Natural killer cell treated with Interleukin-12 subunit alpha and Interleukin-12 subunit beta and Interleukin-15 and Interleukin-18, amount 100 ng/mL, for 72 hours (primary cell): ENCODE results near the gene CDK17. TPM values are rescaled to one million over a fixed set of nuclear protein-coding genes. Genes with fewer than 3 reads are reported as not detected.
A peak's percentile ranks its signal among the peaks of the same experiment; 100 is the strongest.
"Not testable (repeated sequence)": the region's sequence is repeated elsewhere in the genome, so short reads cannot be mapped to it uniquely, and the experiment has no call there.

Experiments used
- ATAC-seq, 2 donors: fragments of 150-1000 bp; cut with Tn5 transposase in 1 of 2; sonication (Bioruptor Pico), chemical (Tn5 transposase) in 1 of 2; 2 replicates each; pipeline ENCODE4 v1.10.0; 2021
- DNase-seq: peaks from one replicate; pipeline ENCODE4 v3.0.0; 2022; ENCODE audit warnings: low spot score
- H3K27ac Mint-ChIP-seq, 2 donors: 1 replicate in 1 of 2; 2 replicates in 1 of 2; pipeline ENCODE4 v1.8.0; 2022; ENCODE audit warnings: mixed read lengths in 2 of 2, mild to moderate bottlenecking in 1 of 2, moderate library complexity in 1 of 2
- H3K27me3 Mint-ChIP-seq, 2 donors: 1 replicate in 1 of 2; 2 replicates in 1 of 2; pipeline ENCODE4 v1.8.0; 2022; ENCODE audit warnings: mixed read lengths in 2 of 2
- H3K36me3 Mint-ChIP-seq: one replicate; pipeline ENCODE4 v1.8.0; 2022; ENCODE audit warnings: mixed read lengths
- H3K4me1 Mint-ChIP-seq, 2 donors: 1 replicate in 1 of 2; 2 replicates in 1 of 2; pipeline ENCODE4 v1.8.0; 2022; ENCODE audit warnings: low read depth in 2 of 2, mixed read lengths in 2 of 2, mild to moderate bottlenecking in 1 of 2
- H3K4me3 Mint-ChIP-seq: one replicate; pipeline ENCODE4 v1.8.0; 2022; ENCODE audit warnings: mixed read lengths
- H3K9me3 Mint-ChIP-seq: 2 replicates; pipeline ENCODE4 v1.8.0; 2022; ENCODE audit warnings: mixed read lengths
- total RNA-seq, 2 donors: library from RNA; stranded (reverse); gene quantifications; one replicate each; pipeline ENCODE4 v1.2.3, GENCODE V29; 2022

The CDK17 gene
- total RNA-seq, 2 donors from 2014 or later, result 66.9 to 82.1 TPM

GRCh38 chr12:96427269-96427729 lies 27.1 kb upstream of the CDK17 start:
- H3K9me3 Mint-ChIP-seq, result no peaks in the 10 kb centered on the region
- peak overlapping the region; percentile 69 to 80 for H3K27ac Mint-ChIP-seq
- DNase-seq (no peak), ATAC-seq (peak; percentile 74)
- peak overlapping the region; percentile 72 for H3K4me3 Mint-ChIP-seq
- H3K4me1 Mint-ChIP-seq, result peaks cover 26 to 30% of the 10 kb centered on the region in 2 donors
- H3K36me3 Mint-ChIP-seq, result no peaks in the 10 kb centered on the region
- H3K27me3 Mint-ChIP-seq, result no peaks in the 10 kb centered on the region

- H3K9me3 Mint-ChIP-seq, result no peaks in the 10 kb centered on the region
- no peaks in the 10 kb centered on the region for H3K27me3 Mint-ChIP-seq
- ATAC-seq (peak; percentile 39 to 52), DNase-seq (no peak)
- H3K27ac Mint-ChIP-seq, result peak overlapping the region; percentile 69 to 80
- H3K36me3 Mint-ChIP-seq, result no peaks in the 10 kb centered on the region
- peak overlapping the region; percentile 64 for H3K4me3 Mint-ChIP-seq
- H3K4me1 Mint-ChIP-seq, result peaks cover 29 to 33% of the 10 kb centered on the region in 2 donors
Observed at GRCh38 chr12:96425951-96426350, 25.7 kb upstream of the CDK17 start.

GRCh38 chr12:96425321-96425720 lies 25.1 kb upstream of the CDK17 start:
- ATAC-seq (peak; percentile 81 to 87), DNase-seq (no peak)
- no peaks in the 10 kb centered on the region for H3K27me3 Mint-ChIP-seq
- peak overlapping the region; percentile 64 for H3K4me3 Mint-ChIP-seq
- no peaks in the 10 kb centered on the region for H3K9me3 Mint-ChIP-seq
- peaks cover 33 to 35% of the 10 kb centered on the region in 2 donors for H3K4me1 Mint-ChIP-seq
- H3K27ac Mint-ChIP-seq, result peak overlapping the region; percentile 69 to 80
- no peaks in the 10 kb centered on the region for H3K36me3 Mint-ChIP-seq

GRCh38 chr12:96424601-96425000 lies 24.4 kb upstream of the CDK17 start:
- Mint-ChIP-seq H3K36me3 (no peaks in the 10 kb centered on the region), H3K4me1 (peaks cover 33 to 37% of the 10 kb centered on the region in 2 donors), H3K27ac (peak overlapping the region; percentile 69 to 80), H3K27me3 (no peaks in the 10 kb centered on the region), H3K9me3 (no peaks in the 10 kb centered on the region), H3K4me3 (peak overlapping the region; percentile 64)
- ATAC-seq (no peak), DNase-seq (no peak)

- H3K27ac Mint-ChIP-seq, result no peak overlapping the region
Observed at GRCh38 chr12:96422192-96422591, 22.0 kb upstream of the CDK17 start.

GRCh38 chr12:96421014-96421413 lies 20.8 kb upstream of the CDK17 start:
- no peak for DNase-seq
- peak overlapping the region; percentile 78 for H3K4me3 Mint-ChIP-seq
- ATAC-seq, result no peak
- H3K9me3 Mint-ChIP-seq, result no peaks in the 10 kb centered on the region
- H3K27me3 Mint-ChIP-seq, result no peaks in the 10 kb centered on the region
- H3K36me3 Mint-ChIP-seq, result no peaks in the 10 kb centered on the region
- peak overlapping the region; percentile 71 to 91 for H3K27ac Mint-ChIP-seq
- peaks cover 19 to 20% of the 10 kb centered on the region in 2 donors for H3K4me1 Mint-ChIP-seq

More at GRCh38 chr12:96422192-96422591, 22.0 kb upstream of the CDK17 start:
- Mint-ChIP-seq H3K4me1 (peaks cover 24 to 26% of the 10 kb centered on the region in 2 donors), H3K36me3 (no peaks in the 10 kb centered on the region), H3K27me3 (no peaks in the 10 kb centered on the region), H3K9me3 (no peaks in the 10 kb centered on the region), H3K4me3 (no peak overlapping the region)
- DNase-seq (no peak), ATAC-seq (no peak)

- H3K36me3 Mint-ChIP-seq, result no peaks in the 10 kb centered on the region
- ATAC-seq, result no peak
- peaks cover 12 to 13% of the 10 kb centered on the region in 2 donors for H3K4me1 Mint-ChIP-seq
- peak overlapping the region; percentile 78 for H3K4me3 Mint-ChIP-seq
- no peaks in the 10 kb centered on the region for H3K9me3 Mint-ChIP-seq
- no peaks in the 10 kb centered on the region for H3K27me3 Mint-ChIP-seq
- no peak for DNase-seq
- H3K27ac Mint-ChIP-seq, result peak overlapping the region; percentile 71 to 91
Observed at GRCh38 chr12:96420277-96420835, 20.1 kb upstream of the CDK17 start.

- Mint-ChIP-seq H3K36me3 (no peaks in the 10 kb centered on the region), H3K27ac (no peak overlapping the region), H3K27me3 (no peaks in the 10 kb centered on the region), H3K9me3 (no peaks in the 10 kb centered on the region), H3K4me3 (no peak overlapping the region), H3K4me1 (peaks cover 7 to 8% of the 10 kb centered on the region in 2 donors)
- DNase-seq, result no peak
- ATAC-seq, result peak in 1 of 2 donors; percentile 48
Observed at GRCh38 chr12:96419576-96420276, 19.5 kb upstream of the CDK17 start.

- not testable (repeated sequence) for H3K4me3 Mint-ChIP-seq, H3K9me3 Mint-ChIP-seq, H3K36me3 Mint-ChIP-seq, H3K27me3 Mint-ChIP-seq, H3K4me1 Mint-ChIP-seq, DNase-seq, H3K27ac Mint-ChIP-seq
- peak; percentile 51 to 65 for ATAC-seq
Observed at GRCh38 chr12:96417688-96418087, 17.4 kb upstream of the CDK17 start.

- no peaks in the 10 kb centered on the region for H3K36me3 Mint-ChIP-seq
- H3K4me3 Mint-ChIP-seq, result no peak overlapping the region
- H3K27me3 Mint-ChIP-seq, result peaks cover 0 to 2% of the 10 kb centered on the region in 2 donors
- no peaks in the 10 kb centered on the region for H3K9me3 Mint-ChIP-seq
- ATAC-seq (no peak), DNase-seq (no peak)
- H3K27ac Mint-ChIP-seq, result no peak overlapping the region
- H3K4me1 Mint-ChIP-seq, result peaks cover 7 to 8% of the 10 kb centered on the region in 2 donors
Observed at GRCh38 chr12:96416033-96416799, 16.0 kb upstream of the CDK17 start.

- Mint-ChIP-seq H3K9me3 (no peaks in the 10 kb centered on the region), H3K4me3 (no peak overlapping the region), H3K36me3 (no peaks in the 10 kb centered on the region), H3K27ac (no peak overlapping the region), H3K27me3 (peaks cover 0 to 2% of the 10 kb centered on the region in 2 donors), H3K4me1 (peaks cover 0 to 2% of the 10 kb centered on the region in 2 donors)
- ATAC-seq (no peak), DNase-seq (no peak)
Observed at GRCh38 chr12:96414637-96415036, 14.4 kb upstream of the CDK17 start.

- peaks cover 0 to 2% of the 10 kb centered on the region in 2 donors for H3K27me3 Mint-ChIP-seq
- DNase-seq (no peak), ATAC-seq (no peak)
- no peaks in the 10 kb centered on the region for H3K36me3 Mint-ChIP-seq
- H3K27ac Mint-ChIP-seq, result no peak overlapping the region
- no peaks in the 10 kb centered on the region for H3K9me3 Mint-ChIP-seq
- peaks cover 0 to 6% of the 10 kb centered on the region in 2 donors for H3K4me1 Mint-ChIP-seq
- H3K4me3 Mint-ChIP-seq, result no peak overlapping the region
Observed at GRCh38 chr12:96412431-96412830, 12.2 kb upstream of the CDK17 start.

GRCh38 chr12:96409731-96410130 lies 9.5 kb upstream of the CDK17 start:
- H3K4me1 Mint-ChIP-seq, result peaks cover 4 to 6% of the 10 kb centered on the region in 2 donors
- peaks cover 0 to 2% of the 10 kb centered on the region in 2 donors for H3K27me3 Mint-ChIP-seq
- H3K36me3 Mint-ChIP-seq, result no peaks in the 10 kb centered on the region
- no peaks in the 10 kb centered on the region for H3K9me3 Mint-ChIP-seq
- ATAC-seq, result no peak
- no peak for DNase-seq
- no peak overlapping the region for H3K4me3 Mint-ChIP-seq
- H3K27ac Mint-ChIP-seq, result no peak overlapping the region

- no peaks in the 10 kb centered on the region for H3K36me3 Mint-ChIP-seq
- H3K27ac Mint-ChIP-seq, result no peak overlapping the region
- no peak overlapping the region for H3K4me3 Mint-ChIP-seq
- DNase-seq (no peak), ATAC-seq (no peak)
- H3K9me3 Mint-ChIP-seq, result no peaks in the 10 kb centered on the region
- peaks cover 0 to 2% of the 10 kb centered on the region in 2 donors for H3K27me3 Mint-ChIP-seq
- peaks cover 4 to 6% of the 10 kb centered on the region in 2 donors for H3K4me1 Mint-ChIP-seq
Observed at GRCh38 chr12:96408993-96409392, 8.8 kb upstream of the CDK17 start.
